BLaER1 treated with 17β-estradiol and CSF1 and Interleukin-3, amounts not matched to agents 10 nM and 100 nM (cell line): ENCODE data around the gene SYK.
"Not testable (repeated sequence)": the region's sequence is repeated elsewhere in the genome, so short reads cannot be mapped to it uniquely, and the experiment has no call there.

ENCODE experiments used
- H3K27ac ChIP-seq, 11 experiments: shearing (Covaris generic); formaldehyde crosslinking; 2 replicates each; pipeline ENCODE4 v1.8.1; 2022
- H3K27me3 ChIP-seq, 11 experiments: shearing (Covaris generic); formaldehyde crosslinking; 2 replicates each; pipeline ENCODE4 v1.8.1; 2022
- H3K36me3 ChIP-seq, 11 experiments: shearing (Covaris generic); formaldehyde crosslinking; 2 replicates each; pipeline ENCODE4 v1.8.1; 2022
- H3K4me1 ChIP-seq, 10 experiments: shearing (Covaris generic); formaldehyde crosslinking; 2 replicates each; pipeline ENCODE4 v1.8.1; 2022
- H3K4me2 ChIP-seq, 11 experiments: shearing (Covaris generic); formaldehyde crosslinking; 2 replicates each; pipeline ENCODE4 v1.8.1; 2022
- H3K4me3 ChIP-seq, 10 experiments: shearing (Covaris generic); formaldehyde crosslinking; 2 replicates each; pipeline ENCODE4 v1.8.1; 2022
- H3K9ac ChIP-seq, 11 experiments: shearing (Covaris generic); formaldehyde crosslinking; 2 replicates each; pipeline ENCODE4 v1.8.1; 2022
- H3K9me3 ChIP-seq, 11 experiments: shearing (Covaris generic); formaldehyde crosslinking; replicated peaks in 1 of 11; 2 replicates each; pipeline ENCODE4 v1.8.1; 2022
- H4K20me1 ChIP-seq, 11 experiments: shearing (Covaris generic); formaldehyde crosslinking; 2 replicates each; pipeline ENCODE4 v1.8.1; 2022
- Cebpa-rat ChIP-seq, 11 experiments: shearing (Covaris generic); IDR thresholded peaks; 2 replicates each; pipeline ENCODE4 v1.8.1; 2022

The SYK gene

GRCh38 chr9:90773617-90774016 is 28.0 kb upstream of the SYK start:
- Histone ChIP-seq H3K4me1 (peaks cover 7 to 48% (median 10%) of the 10 kb centered on the region in 10 experiments; a peak in 15 of 20 replicates), H3K27ac (no peak overlapping the region), H3K4me3 (no peak overlapping the region), H3K9me3 (peaks cover 5 to 22% (median 16%) of the 10 kb centered on the region in 11 experiments), H3K4me2 (peak overlapping the region in 2 of 11 experiments; percentile 27 to 52; a peak in 5 of 22 replicates), H3K36me3 (no peaks in the 10 kb centered on the region), H3K9ac (no peak overlapping the region), H3K27me3 (no peaks in the 10 kb centered on the region), H4K20me1 (no peaks in the 10 kb centered on the region)
- no peak for TF ChIP-seq Cebpa-rat (IDR thresholded peaks at IDR 0.05)

GRCh38 chr9:90774071-90774470 is 27.5 kb upstream of the SYK start:
- no peak for TF ChIP-seq Cebpa-rat (IDR thresholded peaks at IDR 0.05)
- H3K4me3 ChIP-seq, result no peak overlapping the region
- H3K9ac ChIP-seq, result no peak overlapping the region
- H3K27me3 ChIP-seq, result no peaks in the 10 kb centered on the region
- H3K36me3 ChIP-seq, result no peaks in the 10 kb centered on the region
- peaks cover 7 to 48% (median 10%) of the 10 kb centered on the region in 10 experiments; a peak in 15 of 20 replicates for H3K4me1 ChIP-seq
- peak overlapping the region in 6 of 11 experiments; percentile 3 to 52 (median 18); a peak in 7 of 22 replicates for H3K4me2 ChIP-seq
- no peaks in the 10 kb centered on the region for H4K20me1 ChIP-seq
- H3K27ac ChIP-seq, result no peak overlapping the region
- peaks cover under 1 to 18% (median 11%) of the 10 kb centered on the region in 11 experiments; a peak in 20 of 22 replicates for H3K9me3 ChIP-seq

GRCh38 chr9:90774682-90775081 is 26.9 kb upstream of the SYK start:
- Histone ChIP-seq H3K27ac (no peak overlapping the region), H3K4me3 (no peak overlapping the region), H3K9me3 (peaks cover 0 to 12% (median 5%) of the 10 kb centered on the region in 11 experiments; a peak in 17 of 22 replicates), H3K27me3 (no peaks in the 10 kb centered on the region), H3K9ac (no peak overlapping the region), H4K20me1 (no peaks in the 10 kb centered on the region), H3K36me3 (no peaks in the 10 kb centered on the region), H3K4me2 (peak overlapping the region in 7 of 11 experiments; percentile 2 to 52 (median 16); a peak in 7 of 22 replicates), H3K4me1 (peaks cover 7 to 44% (median 10%) of the 10 kb centered on the region in 10 experiments; a peak in 15 of 20 replicates)
- TF ChIP-seq Cebpa-rat (IDR thresholded peaks at IDR 0.05), result no peak

DNA sequence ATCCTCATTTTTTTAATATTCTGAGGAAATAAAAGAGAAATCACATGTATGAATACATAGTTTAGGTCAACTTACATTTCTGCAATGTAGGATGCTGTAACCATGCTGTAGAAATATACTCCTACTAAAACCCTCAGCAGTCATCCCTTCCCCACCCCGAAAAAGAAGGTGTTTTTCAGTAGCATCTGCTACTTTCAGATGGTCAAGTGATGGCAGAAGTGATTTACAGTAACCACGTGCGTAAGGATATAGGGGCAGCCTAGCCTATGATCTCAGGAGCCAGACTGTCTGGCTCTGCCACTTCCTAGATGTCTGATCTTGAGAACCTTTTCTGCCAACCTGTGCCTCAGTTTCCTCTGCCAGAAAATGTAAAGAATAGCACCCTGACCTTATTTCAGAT is 26.0 kb upstream of the SYK start:
- Histone ChIP-seq H3K27ac (no peak overlapping the region), H3K4me2 (no peak overlapping the region)
- no peak for TF ChIP-seq Cebpa-rat (IDR thresholded peaks at IDR 0.05)

GRCh38 chr9:90778746-90779145 is 22.9 kb upstream of the SYK start:
- Histone ChIP-seq H3K9me3 (no peaks in the 10 kb centered on the region), H3K36me3 (no peaks in the 10 kb centered on the region), H3K4me3 (no peak overlapping the region), H3K4me2 (no peak overlapping the region), H3K9ac (no peak overlapping the region), H3K4me1 (peaks cover 4 to 14% (median 9%) of the 10 kb centered on the region in 10 experiments; a peak in 15 of 20 replicates), H3K27ac (no peak overlapping the region), H3K27me3 (no peaks in the 10 kb centered on the region), H4K20me1 (no peaks in the 10 kb centered on the region)
- no peak for TF ChIP-seq Cebpa-rat (IDR thresholded peaks at IDR 0.05)

More for the DNA sequence above, 26.0 kb upstream of the SYK start:
- Histone ChIP-seq H3K27me3 (no peaks in the 10 kb centered on the region), H3K36me3 (no peaks in the 10 kb centered on the region), H3K4me3 (no peak overlapping the region), H3K4me1 (peaks cover 7 to 34% (median 9%) of the 10 kb centered on the region in 10 experiments; a peak in 15 of 20 replicates), H4K20me1 (no peaks in the 10 kb centered on the region), H3K9me3 (peaks cover 0 to 3% (median 0%) of the 10 kb centered on the region in 11 experiments; a peak in 1 of 22 replicates), H3K9ac (no peak overlapping the region)

GRCh38 chr9:90783552-90783951 is 18.1 kb upstream of the SYK start:
- no peak overlapping the region for H3K4me2 ChIP-seq
- H3K36me3 ChIP-seq, result no peaks in the 10 kb centered on the region
- no peak for TF ChIP-seq Cebpa-rat (IDR thresholded peaks at IDR 0.05)
- no peak overlapping the region for H3K4me3 ChIP-seq
- no peaks in the 10 kb centered on the region for H3K9me3 ChIP-seq
- no peaks in the 10 kb centered on the region for H3K27me3 ChIP-seq
- no peaks in the 10 kb centered on the region for H4K20me1 ChIP-seq
- H3K9ac ChIP-seq, result no peak overlapping the region
- H3K4me1 ChIP-seq, result peaks cover 0 to 15% (median 0%) of the 10 kb centered on the region in 10 experiments; a peak in 6 of 20 replicates
- no peak overlapping the region for H3K27ac ChIP-seq

GRCh38 chr9:90783964-90784363 is 17.7 kb upstream of the SYK start:
- Histone ChIP-seq H3K4me3 (no peak overlapping the region), H3K9me3 (no peaks in the 10 kb centered on the region), H3K9ac (no peak overlapping the region), H3K36me3 (no peaks in the 10 kb centered on the region), H3K27me3 (no peaks in the 10 kb centered on the region), H4K20me1 (no peaks in the 10 kb centered on the region), H3K4me1 (peaks cover 0 to 19% (median 0%) of the 10 kb centered on the region in 10 experiments; a peak in 6 of 20 replicates), H3K4me2 (no peak overlapping the region), H3K27ac (no peak overlapping the region)
- no peak for TF ChIP-seq Cebpa-rat (IDR thresholded peaks at IDR 0.05)

GRCh38 chr9:90787771-90788460 is 13.7 kb upstream of the SYK start:
- Histone ChIP-seq H3K27me3 (no peaks in the 10 kb centered on the region), H3K36me3 (no peaks in the 10 kb centered on the region), H4K20me1 (no peaks in the 10 kb centered on the region), H3K9ac (no peak overlapping the region), H3K4me3 (no peak overlapping the region), H3K27ac (peak overlapping the region in 1 of 11 experiments; percentile 9; a peak in 1 of 22 replicates), H3K9me3 (peaks cover 0 to 22% (median 4%) of the 10 kb centered on the region in 11 experiments; a peak in 6 of 22 replicates), H3K4me1 (peaks cover 0 to 26% (median 3%) of the 10 kb centered on the region in 10 experiments; a peak in 9 of 20 replicates), H3K4me2 (peak overlapping the region in 4 of 11 experiments; percentile 21 to 73 (median 50); a peak in 5 of 22 replicates)
- TF ChIP-seq Cebpa-rat (IDR thresholded peaks at IDR 0.05), result no peak

- peak overlapping the region in 3 of 11 experiments; percentile 41 to 72 (median 61); a peak in 5 of 22 replicates for H3K4me2 ChIP-seq
- H3K4me1 ChIP-seq, result peaks cover 0 to 30% (median 3%) of the 10 kb centered on the region in 10 experiments; a peak in 9 of 20 replicates
- H3K27me3 ChIP-seq, H4K20me1 ChIP-seq, H3K36me3 ChIP-seq, H3K4me3 ChIP-seq, H3K9ac ChIP-seq: not testable (repeated sequence)
- H3K9me3 ChIP-seq, result peaks cover 0 to 22% (median 4%) of the 10 kb centered on the region in 11 experiments; a peak in 6 of 22 replicates
- 0 out of 22 replicates have a peak overlapping the region, but pooled peaks of 1 of the 11 experiments have one; percentile 8 for H3K27ac ChIP-seq
Measured at GRCh38 chr9:90788527-90788926, 13.1 kb upstream of the SYK start.
